ENCODE results near the gene TLE7.

TLE7 gene

GRCh38 chr16:71426880-71427615 lies 14.8 kb downstream of the TLE7 start:
- Histone ChIP-seq H3K36me3 (no peaks in the 10 kb centered on the region), H3K9me3 (no peaks in the 10 kb centered on the region), H3K4me3 (no peak overlapping the region), H3K4me1 (no peaks in the 10 kb centered on the region), H3K27me3 (peaks cover 0 to 35% of the 10 kb centered on the region in 2 donors), H3K27ac (no peak overlapping the region)
- intact Hi-C loops (cut with DNase I; ENCODE audit: low total_unique reads) = no loop called here
- DNase-seq = no peak
- no peak for TF ChIP-seq CTCF (IDR thresholded peaks at IDR 0.05)

GRCh38 chr16:71426069-71426879 lies 15.6 kb downstream of the TLE7 start:
- Histone ChIP-seq H3K9me3 (no peaks in the 10 kb centered on the region), H3K36me3 (no peaks in the 10 kb centered on the region), H3K27ac (no peak overlapping the region), H3K27me3 (peaks cover 0 to 30% of the 10 kb centered on the region in 2 donors), H3K4me3 (no peak overlapping the region), H3K4me1 (no peaks in the 10 kb centered on the region)
- intact Hi-C loops (cut with DNase I; ENCODE audit: low total_unique reads) = no loop called here
- no peak for DNase-seq
- TF ChIP-seq CTCF (IDR thresholded peaks at IDR 0.05) = no peak

- intact Hi-C loops (cut with DNase I; ENCODE audit: low total_unique reads) = no loop called here
- Histone ChIP-seq H3K36me3 (no peaks in the 10 kb centered on the region), H3K9me3 (no peaks in the 10 kb centered on the region), H3K27ac (no peak overlapping the region), H3K4me1 (no peaks in the 10 kb centered on the region), H3K27me3 (peaks cover 0 to 30% of the 10 kb centered on the region in 2 donors), H3K4me3 (no peak overlapping the region)
- no peak for DNase-seq
- no peak for TF ChIP-seq CTCF (IDR thresholded peaks at IDR 0.05)
These were observed 16.1 kb downstream of the TLE7 start for GRCh38 chr16:71425746-71426068.

- DNase-seq = no peak
- Histone ChIP-seq H3K27ac (no peak overlapping the region), H3K9me3 (no peaks in the 10 kb centered on the region), H3K4me3 (no peak overlapping the region), H3K27me3 (peaks cover 0 to 30% of the 10 kb centered on the region in 2 donors), H3K36me3 (no peaks in the 10 kb centered on the region), H3K4me1 (no peaks in the 10 kb centered on the region)
- intact Hi-C loops (cut with DNase I; ENCODE audit: low total_unique reads) = no loop called here
- no peak for TF ChIP-seq CTCF (IDR thresholded peaks at IDR 0.05)
These were observed 17.2 kb downstream of the TLE7 start for GRCh38 chr16:71424626-71425025.

- Histone ChIP-seq H3K4me3 (no peak overlapping the region), H3K4me1 (no peaks in the 10 kb centered on the region), H3K36me3 (no peaks in the 10 kb centered on the region), H3K9me3 (no peaks in the 10 kb centered on the region), H3K27ac (no peak overlapping the region), H3K27me3 (peaks cover 0 to 26% of the 10 kb centered on the region in 2 donors)
- no peak for TF ChIP-seq CTCF (IDR thresholded peaks at IDR 0.05)
- DNase-seq = no peak
- intact Hi-C loops (cut with DNase I; ENCODE audit: low total_unique reads) = no loop called here
These were observed 18.0 kb downstream of the TLE7 start for GRCh38 chr16:71423865-71424264.

Data from tibial artery (tissue), 4 donors.